Heart left ventricle (tissue), 13 donors: ENCODE data around the gene CHRD.

Experiments
- POLR2A ChIP-seq, 2 donors: fragments of 450-650 bp; IDR thresholded peaks; one replicate each; pipeline ENCODE4 v1.6.1; 2017; ENCODE audit warnings: antibody characterized with exemption in 2 of 2, mild to moderate bottlenecking in 2 of 2, moderate library complexity in 2 of 2
- TF ChIP-seq, protein P1 (sequence below), 12 donors: fragments of 200-600 bp; sonication (generic) in 4 of 12; IDR thresholded peaks; one replicate each; pipeline versions ENCODE4 v1.5.0 to v1.8.0; 2018 to 2022; ENCODE audit warnings: antibody characterized with exemption in 12 of 12, mild to moderate bottlenecking in 5 of 12
- donor health status: ischemic (EF 13 %, LVEDD 7.1; RV severe dilation, severe dysfunction).
- donor health status: DM: no; HTN: yes; CAD: no.
- donor health status: DM: no; HTN: no; CAD: no.
- donor health status: ischemic (EF 25% LVEDD 6.9; RV normal size, moderate dysfunction).
- donor health status: ischemic (EF 25% LVEDD 5.7; RV mildly dilated, moderate dysfunction).
- donor health status: ischemic (EF 35%, LVEDD 5.7; RV mildly dilated, moderate dysfunction).
- donor health status: nonischemic (EF 11% LVEDD 7.7; RV severe dilation, severe dysfunction).
- donor health status: DM: yes; HTN: yes; CAD: no.
- donor health status: PGD.
- donor health status: ischemic (EF 29% LVEDD 5.4; RV normal size, mild dysfunction).
- donor health status: nonischemic (EF 23%, LVEDD 6.1; RV moderate dilation, normal function).

- TF ChIP-seq, protein P1, sequence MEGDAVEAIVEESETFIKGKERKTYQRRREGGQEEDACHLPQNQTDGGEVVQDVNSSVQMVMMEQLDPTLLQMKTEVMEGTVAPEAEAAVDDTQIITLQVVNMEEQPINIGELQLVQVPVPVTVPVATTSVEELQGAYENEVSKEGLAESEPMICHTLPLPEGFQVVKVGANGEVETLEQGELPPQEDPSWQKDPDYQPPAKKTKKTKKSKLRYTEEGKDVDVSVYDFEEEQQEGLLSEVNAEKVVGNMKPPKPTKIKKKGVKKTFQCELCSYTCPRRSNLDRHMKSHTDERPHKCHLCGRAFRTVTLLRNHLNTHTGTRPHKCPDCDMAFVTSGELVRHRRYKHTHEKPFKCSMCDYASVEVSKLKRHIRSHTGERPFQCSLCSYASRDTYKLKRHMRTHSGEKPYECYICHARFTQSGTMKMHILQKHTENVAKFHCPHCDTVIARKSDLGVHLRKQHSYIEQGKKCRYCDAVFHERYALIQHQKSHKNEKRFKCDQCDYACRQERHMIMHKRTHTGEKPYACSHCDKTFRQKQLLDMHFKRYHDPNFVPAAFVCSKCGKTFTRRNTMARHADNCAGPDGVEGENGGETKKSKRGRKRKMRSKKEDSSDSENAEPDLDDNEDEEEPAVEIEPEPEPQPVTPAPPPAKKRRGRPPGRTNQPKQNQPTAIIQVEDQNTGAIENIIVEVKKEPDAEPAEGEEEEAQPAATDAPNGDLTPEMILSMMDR (IDR thresholded peaks at IDR 0.05), result no peak
- TF ChIP-seq POLR2A (IDR thresholded peaks at IDR 0.05), result no peak
Observed at GRCh38 chr3:184439096-184439495, 59.2 kb downstream of the CHRD start.
